HG03354 (cell line): ENCODE results near the gene TRIM60.
"Not testable (repeated sequence)": the region's sequence is repeated elsewhere in the genome, so short reads cannot be mapped to it uniquely, and the experiment has no call there.

Experiments used
- ATAC-seq: cut with Tn5 transposase; IDR thresholded peaks from one replicate; pipeline ENCODE4 v1.9.1; 2021; ENCODE audit warnings: mild to moderate bottlenecking; ENCODE audit not compliant: unreplicated experiment, poor library complexity, severe bottlenecking

TRIM60 gene

DNA sequence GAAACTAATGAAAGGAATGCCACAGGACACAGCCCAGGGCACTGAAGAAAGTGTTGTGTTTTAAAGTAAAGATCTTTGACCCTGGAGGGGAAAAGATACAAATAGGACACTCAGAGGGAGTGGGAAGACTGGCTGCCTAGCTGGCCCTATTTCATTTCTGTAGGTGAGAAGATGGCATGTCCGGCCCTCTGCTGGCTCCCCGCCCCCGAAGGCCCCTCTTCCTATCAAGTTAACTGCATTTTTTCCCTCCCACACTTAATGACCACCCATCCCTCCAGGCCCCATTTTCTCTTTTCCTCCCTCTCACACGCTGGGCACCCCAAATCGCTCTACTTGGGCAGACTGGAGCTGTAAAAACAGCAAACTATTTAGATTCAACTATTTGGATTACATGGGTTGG lies 16.4 kb downstream of the TRIM60 start:
- no peak for ATAC-seq

GRCh38 chr4:165052627-165053026 lies 20.8 kb downstream of the TRIM60 start:
- no peak for ATAC-seq

DNA sequence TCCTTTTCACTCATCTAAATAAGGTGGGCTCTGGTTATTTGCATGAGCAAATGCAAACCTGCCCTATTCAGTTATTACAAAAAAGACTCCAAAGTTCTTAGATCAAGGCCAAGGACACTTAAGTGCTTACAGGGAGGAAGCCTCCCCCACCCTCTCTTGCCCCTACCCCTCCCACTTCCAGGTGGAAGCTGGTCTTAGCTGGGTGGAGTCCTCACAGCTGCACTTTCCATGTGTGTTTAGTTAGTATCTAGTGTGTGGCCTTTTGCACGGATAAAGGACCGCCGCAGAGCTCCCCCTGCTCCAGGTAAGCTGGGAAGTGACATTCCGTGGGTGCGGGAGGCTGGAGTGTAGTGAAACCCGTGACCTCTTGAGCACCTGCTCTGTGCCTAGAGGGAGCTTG lies 21.8 kb downstream of the TRIM60 start, which contains the start of gene TRIM75:
Gene TRIM75, plus strand, starts transcription at position 222 of the 400 bp plus-strand sequence. CDS start 5,282 bp downstream, outside the sequence.
- ATAC-seq, result no peak

- ATAC-seq, result no peak
Measured at GRCh38 chr4:165055601-165056000, 23.8 kb downstream of the TRIM60 start.

- ATAC-seq, result no peak
Measured at GRCh38 chr4:165058666-165059065, 26.9 kb downstream of the TRIM60 start.

DNA sequence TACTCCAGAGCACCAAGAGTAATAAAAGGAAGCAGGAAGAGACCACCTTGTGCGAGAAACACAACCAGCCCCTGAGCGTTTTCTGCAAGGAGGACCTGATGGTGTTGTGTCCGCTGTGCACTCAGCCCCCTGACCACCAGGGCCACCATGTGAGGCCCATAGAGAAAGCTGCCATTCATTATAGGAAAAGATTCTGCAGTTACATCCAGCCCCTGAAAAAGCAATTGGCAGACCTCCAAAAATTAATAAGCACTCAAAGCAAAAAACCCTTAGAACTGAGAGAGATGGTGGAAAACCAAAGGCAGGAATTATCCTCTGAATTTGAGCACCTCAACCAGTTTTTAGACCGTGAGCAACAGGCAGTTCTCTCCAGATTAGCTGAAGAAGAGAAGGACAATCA lies 27.6 kb downstream of the TRIM60 start:
- ATAC-seq, result no peak

GRCh38 chr4:165060938-165061337 lies 29.1 kb downstream of the TRIM60 start:
- ATAC-seq, result no peak

- no peak for ATAC-seq
Measured at GRCh38 chr4:165070560-165070959, 38.8 kb downstream of the TRIM60 start.

DNA sequence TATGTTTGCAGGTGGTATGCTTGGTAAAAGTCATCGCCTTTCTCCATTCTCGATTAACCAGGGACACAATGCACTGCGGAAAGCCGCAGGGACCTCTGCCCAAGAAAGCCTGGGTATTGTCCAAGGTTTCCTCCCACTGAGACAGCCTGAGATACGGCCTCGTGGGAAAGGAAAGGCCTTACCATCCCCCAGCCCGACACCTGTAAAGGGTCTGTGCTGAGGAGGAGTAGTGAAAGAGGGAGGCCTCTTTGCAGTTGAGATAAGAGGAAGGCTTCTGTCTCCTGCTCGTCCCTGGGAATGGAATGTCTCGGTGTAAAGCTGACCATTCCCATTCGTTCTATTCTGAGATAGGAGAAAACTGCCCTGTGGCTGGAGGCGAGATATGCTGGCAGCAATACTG lies 41.5 kb downstream of the TRIM60 start:
- not testable (repeated sequence) for ATAC-seq

GRCh38 chr4:165077034-165077578 lies 45.3 kb downstream of the TRIM60 start:
- no peak for ATAC-seq

DNA sequence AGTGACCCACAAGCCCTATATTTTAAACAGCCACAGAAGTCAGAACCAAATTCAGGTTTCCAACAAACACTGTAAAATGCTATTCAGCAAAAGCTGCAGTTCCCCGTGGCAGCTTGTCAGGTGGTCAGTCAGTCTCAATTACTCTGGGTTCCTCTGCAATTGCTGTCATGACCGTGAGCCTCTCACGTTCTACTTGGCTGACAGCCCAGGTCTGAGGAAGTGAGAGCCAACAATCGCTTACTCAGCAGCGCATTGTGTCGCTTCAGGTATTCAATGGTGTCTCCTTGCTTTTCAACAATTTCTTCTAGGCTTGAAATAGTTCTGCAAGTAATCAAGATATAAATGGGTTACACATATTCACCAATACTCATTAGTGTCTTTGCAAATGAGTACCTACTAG lies 47.7 kb downstream of the TRIM60 start:
- no peak for ATAC-seq

GRCh38 chr4:165084787-165085186 lies 53.0 kb downstream of the TRIM60 start:
- ATAC-seq, result not testable (repeated sequence)

GRCh38 chr4:165085946-165086345 lies 54.1 kb downstream of the TRIM60 start:
- no peak for ATAC-seq

- no peak for ATAC-seq
Measured at GRCh38 chr4:165088366-165088765, 56.6 kb downstream of the TRIM60 start.
